GM23338 (cell line): ENCODE measurements around the gene KIRREL3. TPM values are rescaled to one million over a fixed set of nuclear protein-coding genes. Genes with fewer than 3 reads are reported as not detected.

ENCODE experiments used
- ATAC-seq: fragments of 200-7000 bp; cut with Tn5 transposase; 3 replicates; pipeline ENCODE4 v1.9.1; 2020
- DNase-seq: peaks from one replicate; pipeline ENCODE4 v3.0.0-alpha.2; 2015; ENCODE audit warnings: low spot score
- H2AFZ ChIP-seq: fragments of 200-600 bp; sonication (generic); 2 replicates; pipeline ENCODE4 v1.8.0; 2016; ENCODE audit warnings: antibody characterized with exemption, mild to moderate bottlenecking, moderate library complexity
- H3F3A ChIP-seq: fragments of 200-600 bp; sonication (generic); replicated peaks from 2 replicates; pipeline ENCODE4 v1.8.0; 2017; ENCODE audit warnings: antibody characterized with exemption, mixed run types, low read depth
- H3K27ac ChIP-seq: fragments of 200-600 bp; sonication (generic); 2 replicates; pipeline ENCODE4 v1.6.1; 2016; ENCODE audit warnings: low read depth
- H3K27me3 ChIP-seq: fragments of 200-600 bp; sonication (generic); 2 replicates; pipeline ENCODE4 v1.8.0; 2016; ENCODE audit warnings: mild to moderate bottlenecking, mixed run types, moderate library complexity; ENCODE audit not compliant: insufficient read depth
- H3K36me3 ChIP-seq: fragments of 200-600 bp; sonication (generic); 2 replicates; pipeline ENCODE4 v1.8.0; 2016; ENCODE audit warnings: mild to moderate bottlenecking; ENCODE audit not compliant: insufficient read depth
- H3K4me1 ChIP-seq: fragments of 200-600 bp; sonication (generic); 2 replicates; pipeline ENCODE4 v1.8.0; 2016; ENCODE audit warnings: mild to moderate bottlenecking, moderate library complexity; ENCODE audit not compliant: insufficient read depth
- H3K4me2 ChIP-seq: fragments of 200-600 bp; sonication (generic); 2 replicates; pipeline ENCODE4 v1.7.1; 2017; ENCODE audit warnings: mixed run types
- H3K4me3 ChIP-seq: fragments of 200-600 bp; sonication (generic); 2 replicates; pipeline ENCODE4 v1.6.1; 2016; ENCODE audit warnings: mixed run types
- H3K79me2 ChIP-seq: fragments of 200-600 bp; sonication (generic); replicated peaks from 2 replicates; pipeline ENCODE4 v1.8.0; 2017; ENCODE audit warnings: mild to moderate bottlenecking; ENCODE audit not compliant: insufficient read depth
- H3K9me2 ChIP-seq: fragments of 200-600 bp; sonication (generic); 2 replicates; pipeline ENCODE4 v1.8.0; 2017; ENCODE audit not compliant: insufficient read depth
- H4K20me1 ChIP-seq: fragments of 200-600 bp; sonication (generic); replicated peaks from 2 replicates; pipeline ENCODE4 v1.8.0; 2017; ENCODE audit warnings: mild to moderate bottlenecking; ENCODE audit not compliant: insufficient read depth
- H3K27ac Mint-ChIP-seq: 2 replicates; pipeline ENCODE4 v1.8.0; 2020; ENCODE audit warnings: inconsistent platforms, mild to moderate bottlenecking, moderate library complexity, mixed read lengths
- H3K27me3 Mint-ChIP-seq: 3 replicates; pipeline ENCODE4 v1.8.0; 2022; ENCODE audit warnings: low read depth, mild to moderate bottlenecking, moderate library complexity, mixed read lengths, inconsistent platforms; ENCODE audit not compliant: insufficient read depth, poor library complexity
- H3K36me3 Mint-ChIP-seq: 3 replicates; pipeline ENCODE4 v1.8.0; 2021; ENCODE audit warnings: low read depth, mild to moderate bottlenecking, inconsistent platforms, moderate library complexity, mixed read lengths
- H3K4me1 Mint-ChIP-seq: 3 replicates; pipeline ENCODE4 v1.8.0; 2020; ENCODE audit warnings: mild to moderate bottlenecking, inconsistent platforms, mixed read lengths
- H3K4me3 Mint-ChIP-seq: 3 replicates; pipeline ENCODE4 v1.8.0; 2021; ENCODE audit warnings: moderate library complexity, mild to moderate bottlenecking, inconsistent platforms, mixed read lengths
- H3K9me3 Mint-ChIP-seq: 3 replicates; pipeline ENCODE4 v1.8.0; 2020; ENCODE audit warnings: moderate library complexity, mild to moderate bottlenecking, inconsistent platforms, mixed read lengths
- CREB1 ChIP-seq: fragments of 250-450 bp; sonication (Bioruptor Pico); IDR thresholded peaks from 2 replicates; pipeline ENCODE4 v1.5.0; 2020; ENCODE audit warnings: low read depth, mild to moderate bottlenecking, moderate library complexity
- EZH2 ChIP-seq: fragments of 200-600 bp; sonication (generic); IDR thresholded peaks from one replicate; pipeline ENCODE4 v1.8.0; 2017; ENCODE audit warnings: antibody characterized with exemption, mild to moderate bottlenecking, low read depth; ENCODE audit not compliant: unreplicated experiment
- EZH2phosphoT487 ChIP-seq: fragments of 200-600 bp; sonication (generic); IDR thresholded peaks from one replicate; pipeline ENCODE4 v1.8.1; 2018; ENCODE audit warnings: antibody characterized with exemption; ENCODE audit not compliant: unreplicated experiment
- JUNB ChIP-seq: IDR thresholded peaks from one replicate; pipeline ENCODE4 v1.6.1; 2016; ENCODE audit warnings: antibody characterized with exemption; ENCODE audit not compliant: unreplicated experiment
- NANOG ChIP-seq: IDR thresholded peaks from 2 replicates; pipeline ENCODE4 v1.6.1; 2016; ENCODE audit warnings: antibody characterized with exemption, borderline replicate concordance
- POLR2AphosphoS5 ChIP-seq: IDR thresholded peaks from 2 replicates; pipeline ENCODE4 v1.6.1; 2016; ENCODE audit warnings: antibody characterized with exemption, low read depth
- REST ChIP-seq: IDR thresholded peaks from one replicate; pipeline ENCODE4 v1.6.1; 2018; ENCODE audit warnings: antibody characterized with exemption; ENCODE audit not compliant: unreplicated experiment
- STAT1 ChIP-seq: IDR thresholded peaks from one replicate; pipeline ENCODE4 v1.6.1; 2016; ENCODE audit warnings: antibody characterized with exemption; ENCODE audit not compliant: unreplicated experiment
- ZNF114 ChIP-seq: fragments of 250-450 bp; sonication (Bioruptor Pico); IDR thresholded peaks from 2 replicates; pipeline ENCODE4 v1.5.0; 2020; ENCODE audit warnings: mild to moderate bottlenecking, moderate library complexity
- ZNF331 ChIP-seq: fragments of 250-450 bp; sonication (Bioruptor Pico); IDR thresholded peaks from 2 replicates; pipeline ENCODE4 v1.5.0; 2020; ENCODE audit warnings: low read depth, mild to moderate bottlenecking, moderate library complexity
- ZNF462 ChIP-seq: fragments of 250-450 bp; sonication (Bioruptor Pico); IDR thresholded peaks from 2 replicates; pipeline ENCODE4 v1.5.0; 2020; ENCODE audit warnings: mild to moderate bottlenecking, moderate library complexity
- polyA plus RNA-seq: library from polyadenylated mRNA; unstranded; fragments of >200 nt; fragmentation: Nextera tagmentation; extraction: Ambion mirVana; gene quantifications from 2 replicates; pipeline ENCODE4 v1.2.1, GENCODE V29; 2016
- total RNA-seq: library from RNA; depleted of rRNA; stranded (reverse); fragments of >200 nt; shearing (Covaris generic); gene quantifications from 2 replicates; pipeline ENCODE4 v1.2.3, GENCODE V29; 2014
- TF ChIP-seq, protein P1 (sequence below): IDR thresholded peaks from 2 replicates; pipeline ENCODE4 v1.6.1; 2016; ENCODE audit warnings: antibody characterized with exemption
- TF ChIP-seq, protein P2 (sequence below), 2 experiments: fragments of 200-600 bp in 1 of 2; sonication (generic) in 1 of 2; conservative IDR thresholded peaks; 2 replicates each; pipeline versions ENCODE4 v1.5.1 to v1.6.1; 2016 to 2017; ENCODE audit warnings: antibody characterized with exemption in 2 of 2, low read depth in 2 of 2, mild to moderate bottlenecking in 2 of 2, moderate library complexity in 1 of 2

The KIRREL3 gene
- total and polyA plus RNA-seq, 2 experiments from 2014 or later = 0.13 to 1.5 TPM

GRCh38 chr11:126744699-126745098 lies 255.9 kb downstream of the KIRREL3 start:
- H3K27me3 ChIP-seq = no peaks in the 10 kb centered on the region
- H3K27ac Mint-ChIP-seq = no peak overlapping the region
- H3K4me1 Mint-ChIP-seq = peaks cover 37% of the 10 kb centered on the region
- no peak overlapping the region for H3K27ac ChIP-seq
- TF ChIP-seq STAT1 (no peak), ZNF462 (no peak), POLR2AphosphoS5 (no peak), REST (no peak), EZH2phosphoT487 (no peak), NANOG (no peak), CREB1 (no peak), EZH2 (no peak), ZNF114 (CRISPR knock-in tag) (no peak), ZNF331 (no peak), JUNB (no peak)
- TF ChIP-seq, protein P1, sequence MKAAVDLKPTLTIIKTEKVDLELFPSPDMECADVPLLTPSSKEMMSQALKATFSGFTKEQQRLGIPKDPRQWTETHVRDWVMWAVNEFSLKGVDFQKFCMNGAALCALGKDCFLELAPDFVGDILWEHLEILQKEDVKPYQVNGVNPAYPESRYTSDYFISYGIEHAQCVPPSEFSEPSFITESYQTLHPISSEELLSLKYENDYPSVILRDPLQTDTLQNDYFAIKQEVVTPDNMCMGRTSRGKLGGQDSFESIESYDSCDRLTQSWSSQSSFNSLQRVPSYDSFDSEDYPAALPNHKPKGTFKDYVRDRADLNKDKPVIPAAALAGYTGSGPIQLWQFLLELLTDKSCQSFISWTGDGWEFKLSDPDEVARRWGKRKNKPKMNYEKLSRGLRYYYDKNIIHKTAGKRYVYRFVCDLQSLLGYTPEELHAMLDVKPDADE = no peak
- TF ChIP-seq, protein P2, sequence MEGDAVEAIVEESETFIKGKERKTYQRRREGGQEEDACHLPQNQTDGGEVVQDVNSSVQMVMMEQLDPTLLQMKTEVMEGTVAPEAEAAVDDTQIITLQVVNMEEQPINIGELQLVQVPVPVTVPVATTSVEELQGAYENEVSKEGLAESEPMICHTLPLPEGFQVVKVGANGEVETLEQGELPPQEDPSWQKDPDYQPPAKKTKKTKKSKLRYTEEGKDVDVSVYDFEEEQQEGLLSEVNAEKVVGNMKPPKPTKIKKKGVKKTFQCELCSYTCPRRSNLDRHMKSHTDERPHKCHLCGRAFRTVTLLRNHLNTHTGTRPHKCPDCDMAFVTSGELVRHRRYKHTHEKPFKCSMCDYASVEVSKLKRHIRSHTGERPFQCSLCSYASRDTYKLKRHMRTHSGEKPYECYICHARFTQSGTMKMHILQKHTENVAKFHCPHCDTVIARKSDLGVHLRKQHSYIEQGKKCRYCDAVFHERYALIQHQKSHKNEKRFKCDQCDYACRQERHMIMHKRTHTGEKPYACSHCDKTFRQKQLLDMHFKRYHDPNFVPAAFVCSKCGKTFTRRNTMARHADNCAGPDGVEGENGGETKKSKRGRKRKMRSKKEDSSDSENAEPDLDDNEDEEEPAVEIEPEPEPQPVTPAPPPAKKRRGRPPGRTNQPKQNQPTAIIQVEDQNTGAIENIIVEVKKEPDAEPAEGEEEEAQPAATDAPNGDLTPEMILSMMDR (conservative IDR thresholded peaks at IDR 0.05; ENCODE audit: low read depth in 2 of 2) = no peak
- peaks cover 12% of the 10 kb centered on the region for H3K9me2 ChIP-seq
- H3K36me3 ChIP-seq = no peaks in the 10 kb centered on the region
- H3K27me3 Mint-ChIP-seq = peaks cover 3% of the 10 kb centered on the region
- no peaks in the 10 kb centered on the region for H3K79me2 ChIP-seq
- no peak overlapping the region for H3K4me2 ChIP-seq
- H4K20me1 ChIP-seq = no peaks in the 10 kb centered on the region
- no peak overlapping the region for H3K4me3 Mint-ChIP-seq
- H3K9me3 Mint-ChIP-seq = no peaks in the 10 kb centered on the region; the same call in 2 of the 3 replicates
- no peaks in the 10 kb centered on the region for H3F3A ChIP-seq
- no peak for DNase-seq
- peaks cover 28% of the 10 kb centered on the region for H3K4me1 ChIP-seq
- H3K4me3 ChIP-seq = no peak overlapping the region
- no peaks in the 10 kb centered on the region for H3K36me3 Mint-ChIP-seq
- no peak for ATAC-seq
- H2AFZ ChIP-seq = no peak overlapping the region
